ENCODE data around the gene DFFB. TPM values are rescaled to one million over a fixed set of nuclear protein-coding genes. Genes with fewer than 3 reads are reported as not detected.

DFFB gene
- total RNA-seq, 1 experiment from 2014 or later, result 9.0 TPM

- Histone ChIP-seq H3K9me3 (ENCODE audit: control insufficient read depth in 1 of 2, insufficient read depth in 1 of 2, low read depth in 1 of 2, low read length in 2 of 2) (peaks cover 0 to 3% of the 10 kb centered on the region in 2 experiments; a peak in 2 of 4 replicates), H3K27me3 (ENCODE audit: insufficient read depth, low read length) (peaks cover 13% of the 10 kb centered on the region; the same call in 1 of the 2 replicates), H3K9ac (ENCODE audit: low read length) (no peak overlapping the region), H2AFZ (ENCODE audit: low read depth, low read length, poor library complexity, severe bottlenecking) (no peak overlapping the region), H3K27ac (ENCODE audit: low read depth, low read length) (no peak overlapping the region), H3K4me1 (ENCODE audit: control insufficient read depth in 1 of 2, insufficient read depth in 2 of 2, low read length in 2 of 2) (no peaks in the 10 kb centered on the region), H3K4me3 (replicated peaks in 1 of 2; ENCODE audit: low read depth in 1 of 2, low read length in 2 of 2) (no peak overlapping the region), H3K79me2 (ENCODE audit: insufficient read depth, low read length) (no peaks in the 10 kb centered on the region), H3K36me3 (ENCODE audit: control insufficient read depth in 1 of 2, insufficient read depth in 2 of 2, low read length in 2 of 2) (no peaks in the 10 kb centered on the region), H4K20me1 (ENCODE audit: insufficient read depth) (no peaks in the 10 kb centered on the region), H3K4me2 (ENCODE audit: low read length) (no peak overlapping the region), H3K9me2 (ENCODE audit: insufficient read depth) (no peaks in the 10 kb centered on the region)
- no peak for DNase-seq (ENCODE audit: low read depth, low spot score)
- POLR2A ChIA-PET, result no interaction called here
- RAD21 ChIA-PET (ENCODE audit: low non-redundant PET in 1 of 2, low total read pairs in 2 of 2, uncharacterized antibody in 2 of 2, unreplicated experiment in 2 of 2), result no interaction called here
- TF ChIP-seq EZH2 (IDR thresholded peaks at IDR 0.05), result no peak
- no peak for TF ChIP-seq ZFX (IDR thresholded peaks at IDR 0.05)
- no peak for TF ChIP-seq SIN3A (IDR thresholded peaks at IDR 0.05; ENCODE audit: low read depth)
- no peak for TF ChIP-seq RAD21 (IDR thresholded peaks at IDR 0.05; ENCODE audit: low read depth)
- no peak for TF ChIP-seq POLR2A (IDR thresholded peaks at IDR 0.05; ENCODE audit: borderline replicate concordance, extremely low read depth, insufficient read depth, insufficient read length)
- no peak for TF ChIP-seq TCF7L2 (IDR thresholded peaks at IDR 0.05; ENCODE audit: borderline replicate concordance, extremely low read depth, insufficient read depth, insufficient read length)
- TF ChIP-seq JUND (IDR thresholded peaks at IDR 0.05), result no peak
- no peak for TF ChIP-seq REST (IDR thresholded peaks at IDR 0.05; ENCODE audit: low read depth)
- TF ChIP-seq ZNF274 (IDR thresholded peaks at IDR 0.05; ENCODE audit: low read depth, low read length), result no peak
- TF ChIP-seq ZBTB33 (IDR thresholded peaks at IDR 0.05; ENCODE audit: extremely low read depth, insufficient replicate concordance, low read length), result no peak
- no peak for TF ChIP-seq ATF3 (IDR thresholded peaks at IDR 0.05)
- TF ChIP-seq FOSL1 (IDR thresholded peaks at IDR 0.05; ENCODE audit: low read depth), result no peak
- TF ChIP-seq ELF1 (IDR thresholded peaks at IDR 0.05; ENCODE audit: borderline replicate concordance, low read depth), result no peak
- TF ChIP-seq SP1 (IDR thresholded peaks at IDR 0.05; ENCODE audit: low read depth), result no peak
- TF ChIP-seq SRF (IDR thresholded peaks at IDR 0.05; ENCODE audit: low read depth), result no peak
- no peak for TF ChIP-seq EGR1 (IDR thresholded peaks at IDR 0.05; ENCODE audit: low read depth)
- no peak for TF ChIP-seq MAX (IDR thresholded peaks at IDR 0.05)
- BruUV-seq (replicated peaks), result no TSS peak
- intact Hi-C loops (cut with micrococcal nuclease), result no loop called here
- ATAC-seq, result no peak
- CTCF ChIA-PET, result no interaction called here
Observed at GRCh38 chr1:3932156-3932919, 75.1 kb downstream of the DFFB start.
